Upper lobe of left lung (tissue), 4 donors: ENCODE measurements around the gene ZNG1B.
"Not testable (repeated sequence)": the region's sequence is repeated elsewhere in the genome, so short reads cannot be mapped to it uniquely, and the experiment has no call there.

Source experiments
- CTCF ChIP-seq, 6 experiments: fragments of 450-650 bp in 4 of 6; fragments of 200-600 bp in 2 of 6; sonication (generic) in 2 of 6; IDR thresholded peaks; one replicate each; pipeline ENCODE4 v1.5.1; 2016 to 2019; ENCODE audit warnings: antibody characterized with exemption in 6 of 6
- POLR2A ChIP-seq, 4 donors: fragments of 450-650 bp; IDR thresholded peaks; one replicate each; pipeline ENCODE4 v1.5.1; 2016 to 2017; ENCODE audit warnings: antibody characterized with exemption in 4 of 4, mild to moderate bottlenecking in 2 of 4

DNA sequence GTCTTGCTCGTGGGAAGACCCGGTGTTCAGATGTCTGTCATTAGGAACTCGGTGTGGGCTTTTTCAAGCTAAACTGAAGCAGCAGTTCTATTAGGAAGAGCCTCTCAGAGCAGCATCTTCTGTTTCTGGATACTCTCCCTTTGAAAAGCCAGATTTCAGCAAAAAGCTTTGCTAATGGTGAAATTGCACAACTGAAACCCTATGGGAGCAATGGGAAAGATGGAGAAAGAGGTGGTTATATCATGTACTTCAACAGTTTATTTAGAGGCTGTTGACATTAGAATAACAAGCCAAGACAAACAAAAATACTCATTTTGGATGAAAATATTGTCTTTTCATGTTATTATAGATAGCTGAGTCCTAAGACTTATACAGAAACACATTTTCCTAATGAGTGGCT is 91.4 kb downstream of the ZNG1B start:
- TF ChIP-seq CTCF, POLR2A (IDR thresholded peaks at IDR 0.05): not testable (repeated sequence)
